Loucy (cell line): ENCODE measurements around the gene NEK6.

Experiments
- EZH2phosphoT487 ChIP-seq: fragments of 200-600 bp; IDR thresholded peaks from 2 replicates; pipeline ENCODE4 v1.6.1; 2018; ENCODE audit warnings: antibody characterized with exemption, mild to moderate bottlenecking, moderate library complexity, borderline replicate concordance
- TF ChIP-seq, protein P1 (sequence below): fragments of 200-600 bp; sonication (generic); conservative IDR thresholded peaks from 2 replicates; pipeline ENCODE4 v1.5.1; 2014; ENCODE audit warnings: mild to moderate bottlenecking, antibody characterized with exemption, low read length

DNA sequence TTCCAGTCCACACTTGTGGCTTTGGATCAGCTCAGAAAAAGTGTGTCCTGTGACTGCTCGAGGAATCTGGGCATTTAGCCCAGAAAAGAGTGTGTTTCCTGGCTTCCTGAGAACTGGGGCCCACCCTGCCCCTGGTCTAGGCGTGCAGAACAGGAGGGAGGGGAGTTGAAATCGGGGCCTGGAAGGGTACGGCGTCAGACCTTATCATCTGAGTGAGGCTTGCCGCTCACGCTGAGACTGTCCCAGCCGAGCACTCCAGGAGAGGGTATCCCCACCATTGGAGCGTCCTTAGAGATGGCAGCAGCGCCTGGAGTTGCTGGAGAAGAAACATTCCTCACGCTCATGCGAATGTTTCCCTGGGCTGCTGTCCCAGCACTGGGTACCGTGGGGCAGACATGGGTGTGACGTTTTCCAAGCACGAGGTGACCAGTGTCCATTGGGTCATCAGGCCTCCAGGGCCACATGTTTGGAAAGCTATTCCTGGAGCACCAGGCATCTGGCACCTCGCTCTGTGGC lies 22.5 kb downstream of the NEK6 start:
- no peak for TF ChIP-seq EZH2phosphoT487
- TF ChIP-seq, protein P1, sequence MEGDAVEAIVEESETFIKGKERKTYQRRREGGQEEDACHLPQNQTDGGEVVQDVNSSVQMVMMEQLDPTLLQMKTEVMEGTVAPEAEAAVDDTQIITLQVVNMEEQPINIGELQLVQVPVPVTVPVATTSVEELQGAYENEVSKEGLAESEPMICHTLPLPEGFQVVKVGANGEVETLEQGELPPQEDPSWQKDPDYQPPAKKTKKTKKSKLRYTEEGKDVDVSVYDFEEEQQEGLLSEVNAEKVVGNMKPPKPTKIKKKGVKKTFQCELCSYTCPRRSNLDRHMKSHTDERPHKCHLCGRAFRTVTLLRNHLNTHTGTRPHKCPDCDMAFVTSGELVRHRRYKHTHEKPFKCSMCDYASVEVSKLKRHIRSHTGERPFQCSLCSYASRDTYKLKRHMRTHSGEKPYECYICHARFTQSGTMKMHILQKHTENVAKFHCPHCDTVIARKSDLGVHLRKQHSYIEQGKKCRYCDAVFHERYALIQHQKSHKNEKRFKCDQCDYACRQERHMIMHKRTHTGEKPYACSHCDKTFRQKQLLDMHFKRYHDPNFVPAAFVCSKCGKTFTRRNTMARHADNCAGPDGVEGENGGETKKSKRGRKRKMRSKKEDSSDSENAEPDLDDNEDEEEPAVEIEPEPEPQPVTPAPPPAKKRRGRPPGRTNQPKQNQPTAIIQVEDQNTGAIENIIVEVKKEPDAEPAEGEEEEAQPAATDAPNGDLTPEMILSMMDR: no peak
